HCT116 (cell line): Measurements from ENCODE around the gene ZHX3.

ENCODE experiments used
- ELF1 ChIP-seq: IDR thresholded peaks from 2 replicates; pipeline ENCODE4 v1.6.1; 2012; ENCODE audit warnings: low read depth, borderline replicate concordance
- EZH2 ChIP-seq: fragments of 200-600 bp; sonication (generic); IDR thresholded peaks from 2 replicates; pipeline ENCODE4 v1.6.1; 2017; ENCODE audit warnings: antibody characterized with exemption, mixed run types
- EZH2phosphoT487 ChIP-seq: fragments of 200-600 bp; IDR thresholded peaks from 2 replicates; pipeline ENCODE4 v1.6.1; 2018; ENCODE audit warnings: antibody characterized with exemption, borderline replicate concordance
- POLR2A ChIP-seq: IDR thresholded peaks from 2 replicates; pipeline ENCODE4 v1.7.0; 2011; ENCODE audit warnings: borderline replicate concordance; ENCODE audit not compliant: insufficient read depth, insufficient read length; ENCODE audit errors: extremely low read depth
- SRF ChIP-seq: IDR thresholded peaks from 2 replicates; pipeline ENCODE4 v1.6.1; 2012; ENCODE audit warnings: low read depth
- YY1 ChIP-seq: IDR thresholded peaks from 2 replicates; pipeline ENCODE4 v1.6.1; 2011; ENCODE audit warnings: low read length, low read depth, moderate library complexity, mild to moderate bottlenecking; ENCODE audit not compliant: insufficient replicate concordance; ENCODE audit errors: extremely low read depth
- TF ChIP-seq, protein P1 (sequence below): IDR thresholded peaks from 2 replicates; pipeline ENCODE4 v1.6.1; 2012; ENCODE audit warnings: low read depth
- TF ChIP-seq, protein P2 (sequence below): IDR thresholded peaks from 2 replicates; pipeline ENCODE4 v1.6.1; 2012
- TF ChIP-seq, protein P3 (sequence below): IDR thresholded peaks from 2 replicates; pipeline ENCODE4 v1.6.1; 2011; ENCODE audit warnings: mild to moderate bottlenecking, low read length, moderate library complexity; ENCODE audit not compliant: insufficient replicate concordance; ENCODE audit errors: extremely low read depth
- TF ChIP-seq, protein P4 (sequence below), 3 experiments: fragments of 200-600 bp in 1 of 3; sonication (generic) in 1 of 3; IDR thresholded peaks in 2 of 3; conservative IDR thresholded peaks in 1 of 3; 2 replicates each; pipeline ENCODE4 v1.5.1; 2012 to 2017; ENCODE audit warnings: low read depth in 2 of 3, low read length in 2 of 3, antibody characterized with exemption in 1 of 3, borderline replicate concordance in 1 of 3, control low read depth in 1 of 3, mild to moderate bottlenecking in 1 of 3, mixed read lengths in 1 of 3, mixed run types in 1 of 3, moderate library complexity in 1 of 3; ENCODE audit not compliant: insufficient read depth in 1 of 3

DNA sequence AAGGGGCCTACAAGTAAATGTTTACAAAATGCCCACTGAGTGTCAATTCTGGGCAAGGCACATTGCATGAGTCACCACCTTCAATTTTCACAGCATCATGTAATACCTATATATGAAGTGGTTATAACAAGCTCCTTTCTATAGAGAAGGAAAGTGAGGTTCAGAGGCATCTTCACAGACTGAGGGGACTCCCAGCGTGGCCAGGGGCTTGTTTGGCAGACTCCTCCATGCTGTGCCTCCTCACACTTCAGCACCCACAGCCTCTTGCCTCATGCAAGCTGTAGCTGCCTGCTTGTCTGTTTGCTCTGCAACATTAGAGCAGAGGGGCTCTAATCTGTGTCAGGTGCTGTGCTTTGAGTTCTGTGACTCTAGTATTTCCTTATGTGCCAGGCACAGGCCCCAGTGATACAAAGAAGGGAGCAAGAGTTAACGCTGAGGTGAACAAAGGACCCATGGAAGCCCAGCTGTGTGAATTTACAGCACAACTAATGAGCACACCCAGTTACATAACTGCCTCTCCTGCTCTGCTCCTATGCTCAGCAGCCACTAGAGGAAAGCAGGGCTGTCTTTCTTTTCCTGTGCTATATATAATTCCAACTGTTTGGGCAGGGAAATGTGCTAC, 72.3 kb downstream of the ZHX3 start:
- TF ChIP-seq, protein P1, sequence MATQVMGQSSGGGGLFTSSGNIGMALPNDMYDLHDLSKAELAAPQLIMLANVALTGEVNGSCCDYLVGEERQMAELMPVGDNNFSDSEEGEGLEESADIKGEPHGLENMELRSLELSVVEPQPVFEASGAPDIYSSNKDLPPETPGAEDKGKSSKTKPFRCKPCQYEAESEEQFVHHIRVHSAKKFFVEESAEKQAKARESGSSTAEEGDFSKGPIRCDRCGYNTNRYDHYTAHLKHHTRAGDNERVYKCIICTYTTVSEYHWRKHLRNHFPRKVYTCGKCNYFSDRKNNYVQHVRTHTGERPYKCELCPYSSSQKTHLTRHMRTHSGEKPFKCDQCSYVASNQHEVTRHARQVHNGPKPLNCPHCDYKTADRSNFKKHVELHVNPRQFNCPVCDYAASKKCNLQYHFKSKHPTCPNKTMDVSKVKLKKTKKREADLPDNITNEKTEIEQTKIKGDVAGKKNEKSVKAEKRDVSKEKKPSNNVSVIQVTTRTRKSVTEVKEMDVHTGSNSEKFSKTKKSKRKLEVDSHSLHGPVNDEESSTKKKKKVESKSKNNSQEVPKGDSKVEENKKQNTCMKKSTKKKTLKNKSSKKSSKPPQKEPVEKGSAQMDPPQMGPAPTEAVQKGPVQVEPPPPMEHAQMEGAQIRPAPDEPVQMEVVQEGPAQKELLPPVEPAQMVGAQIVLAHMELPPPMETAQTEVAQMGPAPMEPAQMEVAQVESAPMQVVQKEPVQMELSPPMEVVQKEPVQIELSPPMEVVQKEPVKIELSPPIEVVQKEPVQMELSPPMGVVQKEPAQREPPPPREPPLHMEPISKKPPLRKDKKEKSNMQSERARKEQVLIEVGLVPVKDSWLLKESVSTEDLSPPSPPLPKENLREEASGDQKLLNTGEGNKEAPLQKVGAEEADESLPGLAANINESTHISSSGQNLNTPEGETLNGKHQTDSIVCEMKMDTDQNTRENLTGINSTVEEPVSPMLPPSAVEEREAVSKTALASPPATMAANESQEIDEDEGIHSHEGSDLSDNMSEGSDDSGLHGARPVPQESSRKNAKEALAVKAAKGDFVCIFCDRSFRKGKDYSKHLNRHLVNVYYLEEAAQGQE: no peak
- TF ChIP-seq, protein P2, sequence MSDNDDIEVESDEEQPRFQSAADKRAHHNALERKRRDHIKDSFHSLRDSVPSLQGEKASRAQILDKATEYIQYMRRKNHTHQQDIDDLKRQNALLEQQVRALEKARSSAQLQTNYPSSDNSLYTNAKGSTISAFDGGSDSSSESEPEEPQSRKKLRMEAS: no peak
- TF ChIP-seq YY1 (no peak), EZH2phosphoT487 (no peak), EZH2 (no peak), ELF1 (no peak), POLR2A (no peak), SRF (no peak)
- TF ChIP-seq, protein P3, sequence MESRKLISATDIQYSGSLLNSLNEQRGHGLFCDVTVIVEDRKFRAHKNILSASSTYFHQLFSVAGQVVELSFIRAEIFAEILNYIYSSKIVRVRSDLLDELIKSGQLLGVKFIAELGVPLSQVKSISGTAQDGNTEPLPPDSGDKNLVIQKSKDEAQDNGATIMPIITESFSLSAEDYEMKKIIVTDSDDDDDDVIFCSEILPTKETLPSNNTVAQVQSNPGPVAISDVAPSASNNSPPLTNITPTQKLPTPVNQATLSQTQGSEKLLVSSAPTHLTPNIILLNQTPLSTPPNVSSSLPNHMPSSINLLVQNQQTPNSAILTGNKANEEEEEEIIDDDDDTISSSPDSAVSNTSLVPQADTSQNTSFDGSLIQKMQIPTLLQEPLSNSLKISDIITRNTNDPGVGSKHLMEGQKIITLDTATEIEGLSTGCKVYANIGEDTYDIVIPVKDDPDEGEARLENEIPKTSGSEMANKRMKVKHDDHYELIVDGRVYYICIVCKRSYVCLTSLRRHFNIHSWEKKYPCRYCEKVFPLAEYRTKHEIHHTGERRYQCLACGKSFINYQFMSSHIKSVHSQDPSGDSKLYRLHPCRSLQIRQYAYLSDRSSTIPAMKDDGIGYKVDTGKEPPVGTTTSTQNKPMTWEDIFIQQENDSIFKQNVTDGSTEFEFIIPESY: no peak
- TF ChIP-seq, protein P4, sequence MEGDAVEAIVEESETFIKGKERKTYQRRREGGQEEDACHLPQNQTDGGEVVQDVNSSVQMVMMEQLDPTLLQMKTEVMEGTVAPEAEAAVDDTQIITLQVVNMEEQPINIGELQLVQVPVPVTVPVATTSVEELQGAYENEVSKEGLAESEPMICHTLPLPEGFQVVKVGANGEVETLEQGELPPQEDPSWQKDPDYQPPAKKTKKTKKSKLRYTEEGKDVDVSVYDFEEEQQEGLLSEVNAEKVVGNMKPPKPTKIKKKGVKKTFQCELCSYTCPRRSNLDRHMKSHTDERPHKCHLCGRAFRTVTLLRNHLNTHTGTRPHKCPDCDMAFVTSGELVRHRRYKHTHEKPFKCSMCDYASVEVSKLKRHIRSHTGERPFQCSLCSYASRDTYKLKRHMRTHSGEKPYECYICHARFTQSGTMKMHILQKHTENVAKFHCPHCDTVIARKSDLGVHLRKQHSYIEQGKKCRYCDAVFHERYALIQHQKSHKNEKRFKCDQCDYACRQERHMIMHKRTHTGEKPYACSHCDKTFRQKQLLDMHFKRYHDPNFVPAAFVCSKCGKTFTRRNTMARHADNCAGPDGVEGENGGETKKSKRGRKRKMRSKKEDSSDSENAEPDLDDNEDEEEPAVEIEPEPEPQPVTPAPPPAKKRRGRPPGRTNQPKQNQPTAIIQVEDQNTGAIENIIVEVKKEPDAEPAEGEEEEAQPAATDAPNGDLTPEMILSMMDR (IDR thresholded peaks at IDR 0.05 in 2 of 3, conservative IDR thresholded peaks at IDR 0.05 in 1 of 3; ENCODE audit: borderline replicate concordance in 1 of 3, insufficient read depth in 1 of 3, low read depth in 2 of 3, low read length in 2 of 3): no peak
